NCI-H510A treated with DMSO at 0.1 percent for 48 hours (cell line): ENCODE results near the gene UBA52.
"Not testable (repeated sequence)": the region's sequence is repeated elsewhere in the genome, so short reads cannot be mapped to it uniquely, and the experiment has no call there.

Experiments used
- DNase-seq: peaks from one replicate; lab custom pipeline; 2025; lab: John Stamatoyannopoulos, UW

Gene UBA52

DNA sequence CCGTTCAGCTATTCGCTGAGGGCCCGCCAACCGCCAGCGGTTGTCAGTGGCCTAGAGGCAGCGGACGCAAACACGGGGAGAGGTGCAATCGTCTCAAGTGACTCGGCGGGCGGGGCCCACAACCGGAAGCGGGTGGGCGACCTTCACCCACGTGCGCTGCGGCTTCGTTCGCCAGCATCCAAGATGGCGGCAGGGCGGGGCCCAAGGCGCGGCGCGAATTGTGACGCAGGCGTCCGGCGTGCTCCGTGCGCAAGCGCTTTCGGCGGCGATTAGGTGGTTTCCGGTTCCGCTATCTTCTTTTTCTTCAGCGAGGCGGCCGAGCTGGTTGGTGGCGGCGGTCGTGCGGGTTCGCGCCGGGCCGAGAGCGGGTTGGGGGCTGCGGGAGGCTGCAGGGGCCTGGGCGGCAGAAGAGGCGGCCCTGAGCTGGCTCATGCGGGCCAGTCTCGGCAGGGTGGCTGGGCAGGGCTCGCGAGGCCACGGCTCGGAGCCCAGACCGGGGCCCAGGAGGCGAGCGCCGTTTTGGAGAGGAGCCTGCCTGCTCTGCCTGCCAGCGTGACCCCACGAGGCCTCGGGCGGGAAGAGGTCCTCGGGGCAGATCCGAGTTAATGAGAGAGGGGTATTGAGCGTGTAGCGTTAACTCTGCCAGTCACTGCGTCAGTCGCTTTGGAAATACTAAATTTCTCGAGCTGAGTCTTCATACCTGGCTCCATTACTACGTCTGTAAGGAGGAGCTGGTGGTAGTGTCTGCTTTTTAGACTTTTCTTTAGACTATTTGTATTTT is at the start of gene UBA52:
TSS of gene UBA52 (plus strand) at position 294 of the 781 bp plus-strand sequence. CDS start 1,444 bp downstream, outside the sequence.
- peak; percentile 97 for DNase-seq

DNA sequence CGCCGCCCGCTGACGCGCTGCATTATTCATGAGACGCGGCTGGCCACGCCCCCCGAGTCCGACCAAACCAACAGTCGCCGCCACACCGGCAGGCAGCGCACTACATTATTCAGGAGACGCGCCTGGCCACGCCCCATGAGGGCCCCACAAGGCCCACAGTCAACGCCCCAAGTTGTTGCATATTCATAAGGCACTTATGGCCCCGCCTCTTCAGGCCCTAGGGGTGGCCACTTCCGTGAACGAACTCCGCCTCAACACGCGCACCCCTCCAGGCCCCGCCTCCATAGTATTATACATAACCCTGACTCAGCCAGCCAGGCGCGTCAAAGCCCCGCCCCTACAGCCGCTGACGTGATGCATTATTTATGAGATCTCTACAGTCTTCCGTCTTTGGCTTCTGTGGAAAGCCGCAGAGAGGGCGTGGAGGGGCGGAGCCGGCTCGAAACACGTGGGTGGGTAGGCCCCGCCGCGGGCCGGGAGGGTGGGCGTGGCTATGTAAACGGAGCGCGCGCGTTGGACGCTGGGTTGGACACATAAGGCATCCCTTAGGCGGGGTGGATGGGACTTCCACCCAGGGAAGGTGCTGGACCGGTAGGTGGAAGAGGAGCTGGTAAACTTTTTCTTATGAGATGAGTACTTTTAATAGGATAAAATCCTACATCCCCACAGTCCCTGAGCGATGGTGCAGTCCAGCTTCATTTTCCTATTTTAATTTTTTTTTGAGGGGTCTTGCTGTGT is 49.4 kb upstream of the UBA52 start:
- DNase-seq = peak; percentile 98

DNA sequence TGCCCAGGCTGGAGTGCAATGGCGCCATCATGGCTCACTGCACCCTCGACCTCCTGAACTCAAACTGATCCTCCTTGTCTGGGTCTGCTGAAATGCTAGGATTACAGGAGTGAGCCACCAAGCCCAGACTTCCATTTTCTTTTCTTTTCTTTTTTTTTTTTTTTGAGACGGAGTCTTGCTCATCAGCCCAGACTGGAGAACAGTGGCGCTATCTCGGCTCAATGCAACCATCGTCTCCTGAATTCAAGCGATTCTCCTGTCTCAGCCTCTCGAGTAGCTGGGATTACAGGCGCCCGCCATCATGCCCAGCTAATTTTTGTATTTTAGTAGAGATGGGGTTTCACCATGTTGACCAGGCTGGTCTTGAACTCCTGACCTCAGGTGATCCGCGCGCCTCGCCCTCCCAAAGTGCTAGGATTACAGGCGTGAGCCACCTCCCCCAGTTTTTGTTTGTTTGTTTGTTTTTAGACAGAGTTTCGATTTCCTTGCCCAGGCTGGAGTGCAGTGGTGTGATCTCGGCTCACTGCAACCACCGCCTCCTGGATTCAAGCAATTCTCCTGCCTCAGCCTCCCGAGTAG is 48.7 kb upstream of the UBA52 start:
- DNase-seq = not testable (repeated sequence)

DNA sequence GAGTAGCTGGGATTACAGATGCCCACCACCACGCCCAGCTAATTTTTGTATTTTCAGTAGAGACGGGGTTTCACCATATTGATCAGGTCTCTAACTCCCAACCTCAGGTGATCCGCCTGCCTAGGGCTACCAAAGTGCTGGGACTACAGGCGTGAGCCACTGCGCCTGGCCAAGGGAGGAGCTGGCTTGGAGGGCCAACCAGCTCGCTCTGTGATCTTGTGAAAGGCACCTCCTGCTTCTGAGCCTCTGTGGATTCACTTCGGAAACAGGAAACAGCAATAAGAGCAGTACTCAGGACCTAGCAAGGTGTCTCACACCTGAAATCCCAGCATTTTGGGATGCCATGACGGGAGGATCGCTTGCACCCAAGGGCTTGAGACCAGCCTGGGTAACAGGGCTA is 47.8 kb upstream of the UBA52 start:
- DNase-seq = peak; percentile 4

DNA sequence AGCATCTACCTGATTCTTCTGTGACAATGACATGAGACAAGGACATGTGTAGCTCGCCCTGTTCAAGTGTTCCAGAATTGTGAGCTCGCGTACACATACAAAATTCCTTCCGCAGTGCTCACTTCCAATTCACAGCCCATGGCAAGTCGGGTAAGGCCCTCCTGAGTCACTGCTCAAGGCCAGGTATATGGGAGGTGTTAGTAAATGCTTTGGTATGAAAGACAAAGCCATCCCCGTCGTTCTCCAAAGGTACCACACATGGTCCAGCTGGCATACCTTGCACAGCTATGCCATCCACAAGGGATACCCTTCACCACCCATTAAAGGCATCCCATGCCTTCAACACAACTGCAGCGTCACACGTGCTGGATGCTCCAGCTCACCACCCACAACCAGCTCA is 45.3 kb upstream of the UBA52 start:
- DNase-seq = no peak

DNA sequence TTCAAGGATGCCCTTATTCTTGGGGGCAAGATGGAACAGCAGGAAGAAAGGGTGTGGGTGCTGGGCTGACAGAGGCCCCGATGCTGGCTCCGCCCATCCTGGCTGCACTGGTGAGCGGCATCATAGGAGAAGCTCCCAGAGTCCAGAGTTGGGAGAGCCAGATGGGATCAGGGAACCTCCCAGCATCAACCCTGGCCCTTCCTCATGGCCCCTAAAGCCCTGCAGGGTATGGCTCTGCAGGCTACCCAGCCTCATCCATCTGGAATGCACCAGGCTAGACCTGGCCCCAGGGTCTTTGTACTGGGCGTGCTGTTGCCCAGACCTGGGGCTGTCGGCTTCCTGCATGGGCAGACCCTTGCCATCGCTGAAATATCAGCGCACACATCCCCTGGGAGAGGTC is 41.9 kb upstream of the UBA52 start:
- no peak for DNase-seq

DNA sequence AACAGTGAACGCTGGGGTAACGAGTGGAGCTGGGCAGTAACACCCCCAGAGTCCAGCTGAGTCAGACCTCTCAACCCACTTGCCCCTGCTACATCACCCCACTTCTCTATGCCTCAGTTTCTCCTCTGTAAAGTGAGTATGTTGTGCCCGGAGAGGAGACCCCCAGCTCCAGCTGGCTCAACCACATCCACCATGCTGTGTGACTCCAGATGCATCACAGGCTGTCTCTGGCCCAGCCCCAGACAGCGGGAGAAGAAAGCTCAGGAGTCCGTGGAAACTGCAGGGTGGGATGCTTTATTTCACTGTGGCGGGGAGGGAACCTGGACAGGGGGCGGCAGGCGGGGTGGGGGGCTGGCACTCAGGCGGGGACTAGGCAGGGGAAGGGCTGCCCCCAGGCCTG is 40.2 kb upstream of the UBA52 start:
- no peak for DNase-seq

DNA sequence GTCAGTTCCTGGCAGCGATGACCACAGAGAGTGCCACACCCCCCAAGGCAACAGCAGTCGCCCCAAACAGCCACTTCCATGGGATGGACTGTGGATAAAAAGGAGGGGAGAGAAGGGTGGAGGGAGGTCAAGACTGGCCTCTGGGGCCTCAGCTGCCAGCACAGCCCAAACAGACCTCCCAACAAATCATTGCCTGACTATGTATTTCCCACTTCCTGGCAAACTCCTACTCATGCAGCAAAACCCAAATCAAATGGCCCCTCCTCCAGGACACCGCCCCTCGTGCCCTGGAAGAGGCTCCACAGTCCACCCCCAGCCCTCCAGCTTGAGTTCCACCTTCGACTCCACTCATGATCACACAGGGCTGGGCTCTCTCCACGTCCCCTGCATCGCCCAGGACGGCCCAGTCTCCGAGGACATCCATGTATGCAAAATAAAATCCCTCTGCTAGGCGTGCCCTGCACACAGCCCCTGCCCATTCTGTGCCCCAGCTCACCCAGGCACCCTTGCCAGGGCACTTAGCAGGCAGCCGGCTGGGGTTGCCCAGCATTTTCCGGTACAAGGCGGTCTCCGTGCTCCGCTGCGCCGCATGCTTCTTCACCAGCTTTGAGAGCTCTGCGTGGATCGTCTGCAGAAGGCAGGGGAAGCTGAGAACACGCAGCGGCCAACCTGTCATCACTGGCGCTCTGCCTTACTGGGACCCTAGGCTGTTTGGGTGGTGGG is 39.3 kb upstream of the UBA52 start:
- DNase-seq = no peak

DNA sequence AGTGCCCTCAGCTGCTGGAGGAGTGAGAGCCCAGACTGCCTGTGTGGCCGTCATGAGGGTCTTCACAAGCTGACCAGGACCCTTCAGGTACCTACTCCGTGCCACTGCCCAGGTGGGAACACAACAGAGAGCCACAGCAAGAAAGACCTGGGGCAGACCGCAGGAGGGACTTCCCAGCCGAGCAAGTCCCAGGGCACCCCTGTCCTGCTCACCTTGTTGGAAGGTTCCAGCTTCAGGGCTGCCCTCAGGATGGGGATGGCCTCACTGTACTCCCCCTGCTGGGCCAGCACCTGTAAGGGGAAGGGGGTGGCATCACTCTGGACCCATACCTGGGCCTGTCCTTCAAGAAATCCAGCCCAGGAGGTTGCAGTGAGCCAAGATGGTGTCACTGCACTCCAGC is 38.6 kb upstream of the UBA52 start:
- no peak for DNase-seq

DNA sequence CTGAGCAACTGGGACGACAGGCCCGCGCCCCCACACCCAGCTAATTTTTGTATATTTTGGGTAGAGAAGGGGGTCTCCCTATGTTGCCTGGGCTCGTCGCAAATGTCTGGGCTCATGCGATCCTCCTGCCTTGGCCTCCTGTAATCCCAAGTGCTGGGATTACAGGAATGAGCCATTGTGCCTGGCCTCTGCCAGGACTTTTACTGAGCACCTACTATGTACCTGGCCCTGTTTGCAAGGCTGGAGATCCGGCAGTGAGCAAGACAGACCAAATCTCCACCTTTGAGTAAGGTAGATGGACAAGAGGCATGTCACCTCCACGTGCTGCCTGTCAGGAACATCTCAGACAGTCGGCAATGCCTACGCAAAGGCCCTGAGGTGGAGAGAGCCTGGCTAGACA is 35.2 kb upstream of the UBA52 start:
- no peak for DNase-seq

DNA sequence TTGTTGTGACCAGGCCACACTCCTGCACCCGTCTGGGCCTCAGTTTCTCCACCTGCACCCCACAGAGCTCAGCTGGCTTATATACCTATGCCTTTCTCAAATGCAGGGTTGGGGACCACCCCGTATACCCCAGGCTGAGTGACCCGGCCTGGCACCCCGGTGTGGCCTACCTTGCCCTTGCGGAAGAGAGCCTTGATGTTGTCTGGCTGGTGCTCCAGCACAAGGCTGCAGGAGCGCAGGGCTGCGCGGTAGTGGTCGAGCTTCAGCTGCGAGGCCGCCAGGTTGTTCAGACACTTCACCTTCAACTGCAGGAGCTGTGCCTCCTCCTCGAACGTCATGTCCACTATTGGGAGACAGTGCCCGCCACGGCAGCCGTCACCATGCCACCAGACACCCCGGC is 34.2 kb upstream of the UBA52 start:
- no peak for DNase-seq

DNA sequence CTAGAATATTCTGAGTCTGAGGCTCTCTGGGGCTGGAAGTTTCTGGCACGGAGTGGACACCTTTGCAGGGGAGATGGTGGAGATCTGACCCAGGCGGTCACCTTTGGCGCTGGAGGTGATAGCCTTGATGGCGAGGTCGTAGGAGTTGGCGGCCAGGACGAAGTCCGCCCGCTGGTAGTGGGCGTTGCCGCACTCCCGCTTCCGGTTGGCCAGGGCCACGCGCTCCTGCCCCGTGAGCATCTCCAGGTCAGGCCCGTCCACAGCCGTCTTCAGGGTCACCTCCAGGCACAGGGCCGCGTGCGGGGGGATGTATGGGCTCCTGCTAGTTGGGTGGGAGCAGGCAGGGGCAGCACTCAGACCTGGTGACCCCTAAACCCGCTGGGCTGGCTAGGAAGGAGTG is 33.5 kb upstream of the UBA52 start:
- no peak for DNase-seq

DNA sequence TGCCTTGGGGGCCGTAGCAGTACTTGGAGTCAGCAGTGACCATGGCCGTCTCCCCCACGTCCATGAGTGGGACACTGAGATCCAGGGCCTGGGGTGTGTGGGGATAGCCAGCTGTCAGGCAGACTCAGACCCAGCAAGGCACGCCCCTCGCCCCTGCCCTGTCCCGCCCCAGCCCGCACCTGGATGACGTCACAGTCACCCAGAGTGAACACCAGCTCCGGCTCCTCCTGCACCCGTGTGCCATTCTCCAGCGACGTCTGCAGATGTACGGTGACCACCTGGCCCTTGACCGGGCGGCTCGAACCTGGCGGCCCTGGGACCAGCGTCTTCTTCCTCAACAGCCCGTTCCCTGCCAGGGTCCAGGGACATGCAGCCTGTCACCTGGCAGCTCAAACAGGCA is 32.3 kb upstream of the UBA52 start:
- DNase-seq = no peak

DNA sequence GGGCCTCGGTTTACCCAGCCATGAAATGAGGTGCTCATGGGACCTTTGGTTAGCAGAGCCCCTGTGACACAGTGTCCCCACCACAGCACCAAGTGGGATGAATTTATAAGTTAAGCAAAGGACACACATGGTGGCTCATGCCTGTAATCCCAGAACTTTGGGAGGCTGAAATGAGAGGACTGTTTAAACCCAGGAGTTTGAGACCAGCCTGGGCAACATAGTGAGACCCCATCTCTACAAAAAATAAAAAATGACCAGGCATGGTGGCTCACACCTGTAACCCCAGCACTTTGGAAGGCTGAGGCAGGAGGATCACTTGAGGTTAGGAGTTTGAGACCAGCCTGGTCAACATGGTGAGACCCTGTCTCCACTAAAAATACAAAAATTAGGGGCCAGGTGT is 31.5 kb upstream of the UBA52 start:
- DNase-seq = not testable (repeated sequence)

DNA sequence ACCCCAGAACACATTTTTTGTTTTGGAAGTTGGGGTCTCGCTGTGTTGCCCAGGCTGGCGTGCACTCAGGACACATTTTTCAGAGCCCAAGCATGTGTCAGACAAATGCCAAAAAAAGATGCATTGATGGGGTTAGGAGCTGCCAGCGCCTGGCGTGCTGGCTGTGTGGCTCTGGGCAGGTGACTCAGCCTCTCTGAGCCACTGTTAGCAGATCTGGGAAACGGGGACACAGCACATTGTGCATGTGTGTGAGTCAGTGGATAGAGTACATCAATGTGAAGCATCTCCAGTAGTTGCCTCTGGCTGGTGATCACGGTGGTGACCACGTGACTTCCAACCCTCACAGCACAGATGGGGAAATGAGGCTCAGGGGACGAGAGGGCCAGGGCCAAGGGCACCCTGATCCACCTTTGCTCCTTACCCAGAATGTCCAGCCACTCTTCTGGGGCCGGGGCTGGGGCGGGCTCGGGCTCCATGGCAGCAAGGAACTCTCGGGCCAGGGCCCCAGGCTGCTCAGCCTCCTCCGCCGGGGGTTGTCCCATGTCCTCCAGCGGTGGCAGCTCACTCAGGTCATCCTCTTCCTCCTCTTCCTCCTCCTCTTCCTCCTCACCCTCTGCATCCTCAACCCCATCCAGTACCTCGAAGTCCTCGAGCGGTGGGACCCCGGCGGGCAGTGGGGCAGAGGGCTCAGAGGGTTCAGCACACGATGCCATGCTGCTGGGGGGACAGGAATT is 30.2 kb upstream of the UBA52 start:
- DNase-seq = no peak

DNA sequence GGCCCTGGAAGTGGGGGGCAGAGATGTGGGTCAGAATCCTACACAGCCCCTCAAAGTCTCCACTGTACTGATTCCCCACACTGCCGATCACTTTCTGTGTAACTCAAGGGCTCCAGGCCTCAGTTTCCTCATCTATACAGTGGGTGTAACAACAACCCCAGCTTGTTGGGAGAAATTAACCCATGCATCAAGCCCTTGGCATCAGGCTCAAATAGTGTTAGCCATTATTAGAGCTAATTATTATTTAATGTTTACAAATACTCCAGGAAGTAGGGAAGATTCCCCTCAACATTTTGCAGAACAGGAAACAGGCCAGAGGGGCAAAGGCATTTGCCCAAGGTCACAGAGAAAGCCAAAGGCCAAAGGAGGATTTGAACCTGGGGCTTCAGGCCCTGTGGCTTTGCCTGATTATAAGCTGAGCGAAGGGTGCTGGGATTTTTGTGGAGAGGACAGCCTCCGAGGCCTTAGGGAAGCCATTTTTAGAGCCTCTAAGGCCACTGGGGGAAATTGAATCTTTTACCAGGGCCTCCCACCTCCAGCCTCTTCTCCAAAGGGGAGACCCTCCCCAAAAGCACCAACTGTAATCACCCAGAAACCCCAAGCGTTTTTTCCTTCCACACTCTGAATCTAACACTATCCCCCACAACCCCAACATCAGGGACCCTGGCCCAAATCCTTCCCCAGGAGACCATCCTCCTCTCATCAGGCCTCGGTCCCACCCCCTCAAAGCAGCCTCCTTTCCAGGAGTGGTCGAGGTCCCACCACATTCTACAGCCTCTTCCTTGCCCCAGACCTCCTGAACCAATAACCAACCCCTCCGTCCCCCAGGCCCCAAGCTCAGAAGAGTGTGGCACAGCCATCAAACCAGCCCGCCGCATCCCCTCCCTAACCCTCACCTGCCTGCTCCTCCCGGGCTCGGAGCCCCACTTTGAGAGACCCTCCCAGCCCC is 29.4 kb upstream of the UBA52 start:
- DNase-seq = no peak

DNA sequence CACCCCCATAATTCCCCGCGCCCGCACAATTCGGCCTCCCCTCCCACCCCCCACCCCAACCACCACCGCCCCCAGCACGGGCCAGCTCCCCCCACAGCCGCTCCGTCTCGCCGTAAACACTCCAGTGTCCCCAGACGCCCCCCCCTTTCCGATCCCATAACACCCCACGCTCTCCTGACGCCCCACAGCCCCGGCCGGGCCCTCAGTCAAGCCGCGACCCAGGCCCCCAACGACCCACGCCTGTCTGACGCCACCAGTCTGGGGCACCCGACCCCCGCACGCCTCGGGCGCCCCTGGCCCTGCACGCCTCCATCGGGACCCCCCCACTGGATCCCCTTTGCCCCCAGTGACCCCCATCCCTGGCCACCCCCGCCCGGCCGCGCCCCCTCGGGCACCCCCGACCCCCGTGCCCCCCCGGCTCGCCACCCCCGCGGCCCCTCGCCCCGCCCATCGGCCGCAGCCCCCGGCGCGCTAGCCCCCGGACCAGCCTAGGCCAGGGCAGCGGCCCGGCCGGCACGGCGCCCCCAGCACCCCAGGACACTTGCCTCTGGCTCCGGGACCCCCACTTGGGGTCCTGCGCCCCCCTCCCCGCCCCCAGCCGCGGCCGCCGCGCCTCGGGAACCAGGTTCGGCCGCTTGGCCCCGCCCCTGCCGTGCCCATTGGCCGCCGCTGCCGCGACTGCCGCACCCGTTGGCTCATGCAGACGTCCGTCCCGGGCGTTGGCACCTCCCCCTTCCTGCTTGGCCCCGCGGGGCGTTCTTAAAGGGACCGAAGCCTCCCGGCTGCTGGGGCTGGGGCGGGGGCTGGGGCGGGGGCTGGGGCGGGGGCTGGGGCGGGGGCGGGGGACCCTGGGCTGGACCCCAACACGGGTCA is 28.5 kb upstream of the UBA52 start, which contains the start of gene FKBP8:
TSS of gene FKBP8 (minus strand) at position 633 of the 873 bp plus-strand sequence. CDS start 1,603 bp downstream, outside the sequence.
- peak; percentile 71 for DNase-seq

DNA sequence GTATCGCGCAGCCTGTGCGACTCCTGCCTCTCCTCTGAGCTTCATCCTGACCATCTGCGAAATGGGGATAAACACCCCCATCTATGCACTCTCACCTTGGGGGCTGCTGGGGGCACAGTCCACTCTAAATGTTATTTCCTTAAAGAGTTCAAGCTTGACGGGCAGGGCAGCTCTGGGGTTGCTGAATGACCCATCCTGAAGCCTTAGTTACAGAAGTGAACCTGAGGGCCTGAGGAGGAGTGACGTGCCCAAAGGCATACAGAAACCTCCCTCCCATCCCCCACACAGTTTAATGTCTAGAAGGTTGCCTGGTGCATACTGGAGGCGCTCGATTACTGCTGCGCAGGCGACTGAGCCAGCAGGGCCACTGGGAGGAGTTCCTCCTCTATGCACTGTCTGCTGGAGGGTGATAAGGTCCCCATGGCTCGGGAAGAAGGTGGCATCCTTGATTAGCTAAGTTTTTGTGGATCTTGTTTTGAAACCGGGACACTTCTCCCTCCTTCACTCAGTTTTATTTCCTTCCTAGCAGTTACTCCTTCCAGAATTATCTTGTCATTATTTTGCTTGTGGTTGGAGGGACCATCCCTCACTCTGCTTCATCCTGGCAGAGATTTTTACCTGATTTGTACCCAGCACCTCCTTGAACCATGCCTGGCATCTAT is 27.7 kb upstream of the UBA52 start:
- DNase-seq = peak; percentile 64

DNA sequence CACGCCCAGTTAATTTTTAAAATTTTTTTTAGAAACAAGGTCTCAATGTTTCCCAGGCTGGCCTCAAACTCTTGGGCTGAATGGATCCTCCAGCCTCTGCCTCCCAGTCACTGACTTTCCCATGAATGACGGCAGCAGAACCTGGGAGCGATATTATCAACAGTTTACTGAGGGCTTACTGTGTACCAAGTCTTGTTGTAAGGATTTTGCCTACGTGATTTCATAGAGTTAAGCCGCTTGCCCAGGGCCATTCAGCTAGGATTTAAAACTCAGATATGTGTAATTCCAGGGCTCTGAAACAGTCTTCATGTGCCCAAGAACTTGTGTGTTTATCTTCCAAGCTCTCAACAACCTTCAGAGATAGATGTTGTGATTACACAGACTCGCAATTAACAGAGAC is 20.0 kb upstream of the UBA52 start:
- no peak for DNase-seq
